ENCODE measurements around the gene APLN.

Gene APLN

DNA sequence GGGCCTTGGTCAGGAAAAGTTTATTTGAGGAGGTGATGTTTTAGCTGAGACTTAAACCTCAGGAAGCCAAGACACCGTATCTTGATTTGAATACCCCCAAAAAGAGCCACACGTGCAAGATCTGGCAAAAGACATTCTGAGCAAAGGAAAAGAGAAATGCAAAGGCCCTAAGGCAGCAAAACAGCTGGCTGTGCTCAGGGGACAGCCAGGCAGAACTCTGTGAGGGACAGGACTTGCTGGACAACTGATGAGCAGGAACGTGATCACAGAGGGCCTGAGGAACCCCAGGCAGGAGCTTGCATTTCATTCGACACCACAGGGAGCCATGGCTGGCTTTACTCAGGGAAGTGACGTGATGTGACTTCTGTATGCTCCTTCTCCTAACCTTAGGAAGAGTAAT lies 58.7 kb downstream of the APLN start:
- DNase-seq (ENCODE audit: low read depth) = no peak

Data from amniotic epithelial cell (primary cell).